Stimulated activated CD4-positive, alpha-beta T cell treated with anti-CD3 and anti-CD28 coated beads, TNF-alpha, amount 100 ng/mL, for 1 hour (primary cell): ENCODE measurements around the gene TIPRL.
"Not testable (repeated sequence)": the region's sequence is repeated elsewhere in the genome, so short reads cannot be mapped to it uniquely, and the experiment has no call there.

Source experiments
- DNase-seq, 3 donors: peaks; one replicate each; pipeline ENCODE4 v3.0.0-alpha.2; 2020; ENCODE audit warnings: low read depth in 3 of 3, low spot score in 1 of 3

TIPRL gene

DNA sequence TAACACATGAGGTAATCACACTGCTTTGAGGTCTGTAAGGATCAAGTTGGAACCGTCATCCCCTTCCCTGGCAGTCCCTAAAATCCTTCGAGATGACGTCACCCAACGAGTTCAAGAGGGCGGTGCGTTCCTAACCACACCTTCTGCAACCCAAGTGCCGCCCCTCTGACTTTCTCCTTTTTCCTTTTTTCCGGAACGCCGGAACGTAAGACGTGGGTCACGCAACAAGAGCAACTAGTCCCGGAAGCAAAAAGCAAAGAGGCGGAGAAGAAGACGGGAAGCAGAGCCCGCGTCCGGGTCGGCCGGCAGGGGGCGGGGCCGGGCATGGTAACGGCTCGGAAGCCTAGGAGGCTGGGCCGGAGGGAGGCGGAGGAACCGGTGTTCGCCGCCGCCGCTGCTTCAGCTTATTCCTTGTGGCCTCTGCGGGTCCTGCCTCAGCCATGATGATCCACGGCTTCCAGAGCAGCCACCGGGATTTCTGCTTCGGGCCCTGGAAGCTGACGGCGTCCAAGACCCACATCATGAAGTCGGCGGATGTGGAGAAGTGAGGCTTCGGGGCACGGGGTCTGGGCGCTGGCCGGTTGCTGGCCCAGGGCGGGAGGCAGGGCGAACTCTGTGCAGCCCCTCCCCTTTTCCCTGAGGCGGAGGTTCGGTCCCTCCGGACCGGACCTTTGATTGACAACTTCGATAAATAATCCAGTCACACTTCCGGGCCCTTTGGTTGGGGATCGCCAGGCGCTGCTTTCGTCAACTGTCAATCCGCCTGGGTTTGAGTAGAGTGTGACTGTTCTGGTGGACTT is at the start of gene TIPRL:
TIPRL (plus strand) TSS at position 325 of the 800 bp plus-strand sequence; CDS start at position 441, 116 bp downstream.
- peak; percentile 83 to 92 (median 83) for DNase-seq

DNA sequence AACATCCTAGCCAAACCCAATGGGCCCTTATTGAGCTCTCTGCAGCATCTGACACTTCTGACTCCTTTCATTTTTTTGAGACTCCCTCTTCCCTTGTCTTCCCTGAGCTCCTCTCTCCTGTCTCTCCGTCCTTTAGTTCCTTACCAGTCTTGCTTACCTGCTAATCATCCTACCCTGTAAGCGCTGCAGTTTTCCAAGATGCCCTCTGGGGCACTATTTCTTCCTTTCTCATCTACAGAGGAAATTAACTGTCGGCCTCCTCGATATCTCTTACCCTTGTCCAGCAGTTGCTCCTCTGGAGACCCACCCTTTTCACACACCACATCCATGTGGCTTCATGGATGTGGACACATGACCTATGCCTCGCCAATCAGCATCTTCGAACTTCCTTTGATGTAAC is 48.8 kb upstream of the TIPRL start:
- no peak for DNase-seq

DNA sequence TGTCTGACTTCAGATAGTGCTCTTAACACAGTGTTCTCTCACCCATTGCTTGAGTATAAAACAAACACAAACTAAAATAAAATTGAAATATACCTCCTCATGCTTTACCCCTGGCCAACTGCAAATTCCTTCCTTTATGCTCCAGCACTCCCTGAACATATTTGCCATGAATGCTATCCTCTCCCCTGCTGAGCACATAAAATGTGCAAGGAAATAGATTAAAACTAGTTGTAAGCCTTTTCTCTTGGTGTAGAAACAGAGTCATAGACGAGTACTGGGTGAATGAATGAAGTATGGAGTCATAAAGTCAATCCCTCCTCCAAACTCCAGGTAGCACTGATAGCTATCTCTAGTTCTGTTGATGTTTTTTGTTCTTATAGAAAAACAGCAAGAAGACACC is 44.6 kb upstream of the TIPRL start:
- DNase-seq = no peak

DNA sequence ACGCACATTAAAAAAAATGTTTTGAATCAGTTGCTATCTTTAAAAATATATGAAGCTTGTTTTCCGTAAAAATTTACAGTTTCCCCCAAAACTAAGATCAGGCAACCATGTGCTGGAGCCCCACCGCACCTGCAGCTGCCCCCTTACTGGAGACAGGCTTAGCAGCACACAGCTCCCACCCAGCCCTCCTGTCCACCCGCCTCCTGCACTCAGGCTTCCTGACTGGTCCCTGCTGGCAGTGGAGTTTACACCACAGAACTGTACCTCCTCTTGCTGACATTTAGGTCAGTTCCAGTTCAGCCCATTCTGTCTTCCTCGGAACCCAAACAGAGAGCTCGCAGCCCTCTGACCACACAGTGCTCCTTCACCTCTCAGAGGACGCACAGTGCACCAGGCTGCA is 44.1 kb upstream of the TIPRL start:
- no peak for DNase-seq

DNA sequence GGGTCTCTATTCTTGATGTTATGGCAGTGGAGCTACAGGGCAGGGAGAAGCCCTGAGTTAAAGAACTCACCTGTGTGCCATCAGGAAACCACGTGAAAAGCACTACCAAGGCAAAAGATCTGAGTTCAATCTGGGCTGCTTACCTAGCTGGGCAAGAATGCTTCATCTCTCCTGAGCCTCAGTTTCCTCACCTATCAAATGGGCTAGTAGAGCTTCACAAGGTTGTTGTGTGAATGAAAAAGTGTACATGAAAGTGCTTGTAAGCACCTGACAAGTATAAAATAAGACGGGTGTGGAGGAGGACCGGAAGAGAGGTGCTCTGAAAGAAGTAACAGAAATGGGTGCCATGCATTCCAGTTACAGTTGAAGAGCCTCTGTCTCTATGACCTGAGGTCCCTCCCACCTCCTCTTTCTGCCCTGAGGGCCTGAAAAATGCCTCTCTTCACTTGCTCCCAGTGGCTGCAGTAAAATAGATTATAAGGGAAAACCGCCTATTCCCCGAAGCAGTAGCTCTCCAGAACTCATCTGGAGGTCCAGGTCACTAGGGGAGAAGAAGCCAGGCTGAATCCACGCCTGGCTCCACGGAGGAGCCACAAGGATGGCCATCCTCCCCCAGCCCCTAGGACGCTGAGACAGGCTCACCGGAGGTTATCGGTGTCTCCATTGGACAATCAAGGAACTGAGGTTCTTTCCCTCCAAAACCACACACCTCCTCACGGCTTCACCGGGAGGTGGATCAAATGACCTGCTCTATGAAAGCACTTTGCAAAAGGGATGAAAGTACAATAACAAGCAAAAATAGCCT is 43.4 kb upstream of the TIPRL start:
- no peak for DNase-seq

DNA sequence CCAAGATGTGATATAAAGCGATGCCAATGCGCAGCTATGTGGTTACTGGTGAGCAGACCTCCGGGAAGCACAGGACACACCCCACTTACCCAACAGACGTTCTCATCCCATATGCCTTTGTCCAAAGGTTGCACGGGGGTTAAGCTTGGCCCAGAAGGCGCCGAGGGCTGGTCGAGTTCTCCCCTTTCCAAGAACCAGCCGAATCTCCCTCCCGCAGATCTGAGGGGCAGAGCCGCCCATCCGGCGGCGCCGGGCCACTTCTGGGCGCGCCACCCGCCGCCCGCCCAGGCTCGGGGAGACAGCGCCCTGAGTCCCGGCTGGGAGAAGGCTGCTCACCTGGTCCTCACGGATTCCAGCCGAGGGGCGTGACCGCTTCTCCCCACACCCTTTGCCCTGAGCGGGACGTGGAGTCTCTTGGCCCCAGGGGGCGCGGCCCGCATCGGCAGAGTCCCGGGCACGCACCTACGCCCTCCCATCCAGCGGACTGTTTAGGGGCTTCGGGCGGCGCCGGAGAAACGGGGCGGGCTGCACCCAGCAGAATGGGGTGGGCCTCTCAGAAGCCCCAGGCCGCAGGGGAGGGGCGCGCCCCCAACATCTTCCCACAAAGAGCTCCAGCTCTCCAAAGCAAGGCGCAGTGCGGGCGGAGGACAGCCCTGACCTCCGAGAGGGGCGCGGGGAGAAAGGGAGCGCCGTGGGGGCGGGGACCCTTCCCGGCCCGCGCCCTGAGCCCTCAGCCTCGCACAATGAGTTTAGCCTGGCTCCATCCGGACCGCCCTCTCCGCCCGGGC is 42.6 kb upstream of the TIPRL start:
- DNase-seq = no peak

DNA sequence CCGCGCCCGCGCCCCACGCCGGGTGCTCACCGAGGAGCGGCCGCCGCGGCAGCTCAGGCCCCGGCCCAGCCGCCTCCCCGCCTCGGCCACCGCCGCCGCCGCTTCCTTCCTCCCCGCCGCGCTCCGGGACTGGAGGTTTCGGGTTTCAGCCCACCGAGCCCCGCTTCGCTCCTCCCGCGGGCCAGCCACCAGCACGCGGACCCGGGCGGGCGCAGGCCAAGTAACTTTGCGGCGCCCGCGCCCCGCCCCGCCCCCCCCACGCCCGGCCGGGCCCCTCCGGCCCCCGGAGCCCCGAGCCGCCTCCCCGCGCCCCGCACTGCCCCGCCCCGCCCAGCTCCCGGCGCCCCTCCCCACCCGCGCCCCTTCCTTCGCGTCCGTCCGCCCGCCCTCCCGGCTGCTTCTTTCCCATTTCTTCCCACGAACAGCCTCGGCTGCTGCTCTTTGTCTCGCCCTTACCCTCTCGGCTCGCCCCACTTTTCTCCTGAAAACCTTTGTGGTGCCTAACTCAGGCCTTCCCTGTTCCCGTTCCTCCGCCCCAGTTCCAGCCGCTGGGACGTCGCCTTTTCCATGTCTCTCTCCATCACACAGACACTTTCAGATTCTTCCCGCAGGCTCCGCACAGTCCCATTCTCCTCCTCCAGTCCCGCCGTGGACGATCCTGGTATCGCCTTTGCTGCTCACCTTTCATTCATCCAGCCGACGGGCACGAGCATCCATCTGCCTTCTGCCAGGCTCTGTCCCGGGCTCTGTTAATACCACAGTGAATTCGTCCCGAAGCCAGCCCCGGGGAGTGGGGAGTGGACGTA is 41.9 kb upstream of the TIPRL start, which contains the start of gene GPR161:
GPR161 (minus strand) TSS at position 222 of the 806 bp plus-strand sequence. CDS start 32,080 bp downstream, outside the sequence.
- no peak for DNase-seq

DNA sequence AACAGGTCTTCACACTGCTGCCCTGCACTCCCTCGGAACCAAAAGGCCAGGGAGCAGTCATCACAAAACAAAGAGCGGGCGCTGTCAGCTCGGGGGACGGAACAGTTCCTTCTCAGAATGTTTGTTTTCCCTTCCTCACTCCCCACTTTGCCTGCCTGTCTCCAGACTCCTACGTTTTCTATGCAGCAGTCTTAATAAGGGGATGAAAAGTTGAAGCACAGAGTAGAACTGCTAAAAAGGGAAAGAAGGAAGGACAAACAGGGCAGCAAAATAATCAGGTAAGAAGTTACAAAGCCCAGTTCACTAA is 41.3 kb upstream of the TIPRL start:
- no peak for DNase-seq

DNA sequence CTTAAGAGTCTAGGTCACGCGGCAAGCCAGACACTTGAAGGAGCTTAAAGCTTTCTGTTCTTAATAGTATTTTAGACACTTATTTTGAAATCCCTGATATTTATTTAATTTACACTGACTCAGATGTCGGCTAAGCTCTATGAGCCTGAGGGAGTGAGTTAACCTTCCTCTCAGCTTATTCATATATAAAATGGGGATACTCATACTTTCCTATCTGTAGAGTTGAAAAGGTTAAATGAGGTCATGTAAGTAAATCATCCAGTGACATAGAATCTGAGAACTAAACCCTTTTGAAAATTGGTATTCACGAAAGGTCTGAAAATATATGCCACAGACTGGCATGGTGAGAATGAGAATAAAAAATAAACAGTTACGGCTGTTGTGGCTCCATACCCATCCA is 40.6 kb upstream of the TIPRL start:
- no peak for DNase-seq

DNA sequence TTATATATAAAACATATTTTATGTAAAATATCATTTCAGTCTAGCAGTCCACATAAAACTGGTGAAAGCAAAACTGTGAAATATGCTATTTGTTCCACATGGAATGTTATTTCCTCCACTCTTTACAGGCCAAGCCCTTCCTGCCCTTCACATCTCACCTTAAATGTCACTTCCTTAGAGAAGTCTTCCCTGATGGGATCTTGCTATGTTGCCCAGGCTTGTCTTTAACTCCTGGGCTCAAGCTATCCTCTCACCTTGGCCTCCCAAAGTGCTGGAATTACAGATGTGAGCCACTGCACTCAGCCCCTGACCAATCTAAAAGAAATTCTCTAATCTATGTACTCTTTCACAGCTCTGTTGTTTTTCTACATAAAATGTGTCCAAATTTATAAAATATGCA is 39.7 kb upstream of the TIPRL start:
- DNase-seq = no peak

DNA sequence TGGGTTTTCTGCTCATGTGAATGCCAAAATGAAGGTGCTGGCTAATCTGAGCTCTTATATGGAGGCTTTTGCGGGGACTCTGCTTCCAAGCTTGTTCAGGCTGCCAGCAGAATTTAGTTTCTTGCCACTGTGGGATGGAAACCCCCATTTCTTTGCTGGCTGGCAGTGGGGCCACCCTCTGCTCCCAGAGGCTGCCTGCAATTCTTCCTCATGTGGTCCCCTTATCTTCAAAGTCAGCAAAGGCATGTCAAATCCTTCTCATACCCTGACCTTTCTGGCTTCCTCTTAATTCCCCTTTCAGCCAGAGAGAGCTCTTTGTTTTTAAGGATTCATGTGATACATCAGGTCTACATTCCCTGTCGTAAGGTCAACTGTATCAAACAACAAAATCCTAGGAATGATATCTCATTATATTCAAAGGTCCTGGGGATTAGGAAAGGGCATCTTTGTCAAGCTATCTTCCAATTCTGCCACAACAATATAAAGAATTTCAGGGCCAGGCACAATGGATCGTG is 36.8 kb upstream of the TIPRL start:
- DNase-seq = no peak

DNA sequence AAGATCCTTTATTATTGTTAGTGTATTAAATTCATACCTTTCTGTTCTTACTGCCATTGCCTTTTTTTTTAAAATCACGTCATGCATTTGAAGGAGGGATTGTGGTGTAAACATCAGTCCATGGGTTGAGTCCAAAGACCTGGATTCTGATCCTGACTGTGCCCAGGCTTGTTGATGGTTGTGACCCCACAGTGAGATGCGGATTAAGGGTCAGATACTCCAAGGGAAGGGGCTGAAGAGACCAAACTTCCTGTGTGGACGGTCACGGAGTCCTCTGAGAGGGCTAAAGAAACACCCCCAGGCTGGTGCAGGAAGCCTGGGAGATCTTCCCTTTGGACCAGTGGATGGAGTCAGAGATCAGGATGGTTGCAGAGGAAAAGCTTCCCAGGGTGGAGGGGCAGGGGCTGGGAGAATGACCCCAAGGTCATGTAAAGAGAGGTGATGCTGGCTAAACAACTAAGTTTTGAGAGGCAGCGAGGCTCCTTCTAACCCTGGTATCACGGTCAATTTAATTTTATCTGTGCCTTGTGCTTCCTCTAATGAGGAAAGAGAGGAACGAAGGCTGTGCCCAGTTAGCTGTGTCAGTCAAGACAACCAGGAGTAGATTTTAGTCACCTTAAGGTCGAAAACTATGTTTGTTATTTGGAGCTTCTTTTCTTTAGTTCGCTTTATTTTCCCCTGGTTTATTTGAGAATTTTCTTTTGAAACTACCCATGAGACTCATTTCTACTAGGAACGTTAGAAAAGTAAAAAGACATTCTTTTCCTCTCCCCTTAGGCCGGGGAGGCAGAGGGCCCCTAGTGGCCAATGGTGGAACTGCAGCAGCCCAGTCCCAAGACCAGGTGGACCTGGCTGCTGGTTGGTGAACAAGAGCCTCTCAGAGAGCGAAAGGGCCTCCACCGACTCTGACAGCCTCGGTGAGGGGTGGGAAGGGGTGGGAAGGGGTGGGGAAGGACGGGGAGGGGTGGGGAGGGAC is 33.3 kb upstream of the TIPRL start:
- peak; percentile 53 to 90 (median 67) for DNase-seq

DNA sequence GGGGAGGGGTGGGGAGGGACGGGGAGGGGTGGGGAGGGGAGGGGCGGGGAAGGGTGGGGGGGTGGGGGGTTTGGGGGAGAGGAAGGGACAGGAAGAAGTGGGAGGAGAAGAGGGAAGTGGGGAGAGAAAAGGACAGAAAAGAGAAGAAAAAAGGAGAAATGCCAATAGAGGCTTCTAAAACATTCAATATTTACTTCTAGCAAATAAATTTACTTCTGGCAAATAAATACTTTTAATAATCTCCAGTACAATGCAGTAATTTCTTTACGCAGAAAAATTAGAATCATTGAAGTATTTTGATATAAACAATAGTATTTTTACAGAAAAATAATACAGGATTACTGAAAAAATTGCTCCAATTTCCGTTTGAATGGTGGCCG is 32.6 kb upstream of the TIPRL start:
- no peak for DNase-seq

DNA sequence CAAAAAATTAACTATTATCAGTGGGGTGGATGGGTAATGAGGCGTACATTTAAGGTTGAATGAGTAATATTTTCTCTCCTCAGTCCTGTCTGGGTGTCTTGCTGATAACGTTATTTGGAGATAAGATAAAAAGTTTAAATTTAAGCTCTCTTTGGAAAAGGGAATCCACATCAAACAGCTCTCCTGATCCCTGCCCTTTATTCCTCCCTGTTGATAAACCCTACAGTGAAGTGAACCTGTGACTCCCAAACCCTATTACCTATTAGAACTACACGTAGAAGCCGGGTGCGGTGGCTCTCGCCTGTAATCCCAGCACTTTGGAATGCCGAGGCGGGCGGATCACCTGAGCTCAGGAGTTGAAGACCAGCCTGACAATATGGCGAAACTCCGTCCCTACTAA is 32.1 kb upstream of the TIPRL start:
- no peak for DNase-seq

DNA sequence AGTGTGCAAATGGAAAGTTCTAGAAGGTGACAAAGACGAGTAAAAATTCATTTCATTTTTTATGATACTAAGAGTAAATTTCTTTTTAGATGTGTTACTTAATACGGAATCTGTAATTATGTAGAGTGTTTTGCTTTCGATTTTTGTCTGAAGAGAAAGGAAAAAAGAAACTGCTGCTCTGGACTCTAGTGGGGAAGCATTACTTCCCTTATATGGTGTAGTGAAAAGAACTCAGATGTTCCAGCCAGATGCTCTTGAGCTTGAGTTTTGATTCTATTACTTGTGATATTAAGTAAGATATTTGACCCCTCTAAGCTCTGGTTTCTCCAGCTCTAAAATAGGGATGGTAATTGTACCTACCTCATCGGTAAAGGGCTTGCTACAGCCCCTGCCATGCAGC is 29.8 kb upstream of the TIPRL start:
- DNase-seq = no peak

DNA sequence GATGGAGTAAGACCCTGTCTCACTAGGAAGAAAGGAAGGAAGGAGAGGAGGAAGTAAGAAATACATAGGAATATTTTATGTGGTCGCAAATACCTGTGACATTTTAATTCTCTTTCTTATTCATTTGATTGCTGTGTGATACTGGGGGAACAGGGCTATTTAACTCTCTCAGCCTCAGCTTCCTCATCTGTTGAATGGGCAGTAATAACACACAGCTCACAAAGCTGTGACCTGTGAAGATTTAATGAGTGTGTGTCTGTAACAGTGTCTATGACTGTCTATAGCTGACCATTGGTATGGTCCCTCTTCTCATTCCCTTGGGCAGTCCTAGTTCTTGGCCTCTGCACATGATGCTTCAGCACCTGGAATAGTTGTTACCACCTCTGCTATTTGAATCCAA is 28.5 kb upstream of the TIPRL start:
- no peak for DNase-seq

DNA sequence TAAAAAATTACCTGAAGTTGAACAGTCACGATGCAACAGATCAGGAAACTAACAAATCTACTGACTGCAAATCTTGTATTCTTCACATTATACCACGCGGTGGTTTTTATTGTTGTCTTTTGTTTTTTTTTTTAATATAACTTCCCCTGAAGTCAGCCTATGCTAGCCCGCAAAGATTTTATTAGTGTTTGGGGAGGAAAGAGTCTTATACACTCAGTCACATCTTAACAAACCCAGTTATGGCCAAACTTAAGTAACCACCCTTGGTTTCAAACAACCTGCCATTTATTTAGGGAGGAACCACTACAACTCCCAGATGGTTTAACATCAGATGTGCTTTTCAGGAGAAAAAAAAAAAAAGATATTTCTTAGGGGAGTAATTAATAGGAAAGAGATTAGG is 26.8 kb upstream of the TIPRL start:
- DNase-seq = no peak

DNA sequence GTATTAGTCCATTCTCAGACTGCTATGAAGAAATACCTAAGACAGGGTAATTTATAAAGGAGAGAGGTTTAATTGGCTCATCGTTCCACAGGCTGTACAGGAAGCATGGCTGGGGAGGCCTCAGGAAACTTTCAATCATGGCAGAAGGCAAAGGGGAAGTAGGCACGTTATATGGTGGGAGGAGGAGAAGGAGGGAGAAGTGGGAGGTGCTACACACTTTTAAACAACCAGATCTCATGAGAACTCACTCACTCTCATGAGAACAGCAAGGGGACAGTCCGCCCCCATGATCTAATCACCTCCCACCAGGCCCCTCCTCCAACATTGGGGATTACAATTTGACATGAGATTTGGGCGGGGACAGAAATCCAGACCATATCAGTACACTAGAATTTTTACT is 24.1 kb upstream of the TIPRL start:
- not testable (repeated sequence) for DNase-seq

DNA sequence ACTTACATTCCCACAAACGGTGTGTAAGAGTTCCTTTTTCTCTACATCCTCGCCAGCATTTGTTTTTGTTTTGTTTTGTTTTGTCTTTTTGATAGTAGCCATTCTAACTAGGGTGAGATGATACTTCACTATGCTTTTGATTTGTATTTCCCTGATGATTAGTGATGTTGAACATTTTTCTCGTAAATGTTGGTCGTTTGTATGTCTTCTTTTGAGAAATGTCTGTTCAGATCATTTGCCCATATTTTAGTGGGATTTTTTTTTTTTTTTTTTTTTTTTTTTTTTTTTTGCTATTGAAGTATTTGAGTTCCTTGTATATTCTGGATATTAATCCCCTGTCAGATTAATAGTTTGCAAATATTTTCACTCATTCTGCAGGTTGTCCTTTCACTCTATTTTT is 22.9 kb upstream of the TIPRL start:
- DNase-seq = no peak

DNA sequence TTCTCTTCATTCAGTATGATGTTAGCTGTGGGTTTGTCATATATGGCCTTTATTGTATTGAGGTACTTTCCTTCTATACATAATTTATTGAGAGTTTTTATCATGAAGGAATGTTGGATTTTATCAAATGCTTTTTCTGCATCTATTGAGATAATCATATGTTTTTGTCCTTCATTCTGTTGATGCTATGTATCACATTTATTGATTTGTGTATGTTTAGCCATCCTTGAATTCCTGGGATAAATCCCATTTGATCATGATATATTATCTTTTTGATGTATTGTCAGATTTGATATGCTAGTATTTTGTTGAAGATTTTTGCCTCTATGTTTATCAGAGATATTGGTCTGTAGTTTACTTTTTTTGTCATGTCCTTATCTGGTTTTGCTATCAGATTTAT is 21.1 kb upstream of the TIPRL start:
- DNase-seq = no peak
